Testis (tissue), 2 donors: ENCODE measurements around the gene PIP4K2A.

Source experiments
- POLR2A ChIP-seq: fragments of 450-650 bp; IDR thresholded peaks from one replicate; pipeline ENCODE4 v1.6.1; 2017; ENCODE audit warnings: antibody characterized with exemption, mild to moderate bottlenecking, moderate library complexity
- TF ChIP-seq, protein P1 (sequence below), 3 experiments: fragments of 450-650 bp in 2 of 3; fragments of 200-600 bp in 1 of 3; sonication (generic) in 1 of 3; IDR thresholded peaks; one replicate each; pipeline ENCODE4 v1.5.1; 2016 to 2019; ENCODE audit warnings: antibody characterized with exemption in 3 of 3, mild to moderate bottlenecking in 2 of 3, moderate library complexity in 1 of 3

DNA sequence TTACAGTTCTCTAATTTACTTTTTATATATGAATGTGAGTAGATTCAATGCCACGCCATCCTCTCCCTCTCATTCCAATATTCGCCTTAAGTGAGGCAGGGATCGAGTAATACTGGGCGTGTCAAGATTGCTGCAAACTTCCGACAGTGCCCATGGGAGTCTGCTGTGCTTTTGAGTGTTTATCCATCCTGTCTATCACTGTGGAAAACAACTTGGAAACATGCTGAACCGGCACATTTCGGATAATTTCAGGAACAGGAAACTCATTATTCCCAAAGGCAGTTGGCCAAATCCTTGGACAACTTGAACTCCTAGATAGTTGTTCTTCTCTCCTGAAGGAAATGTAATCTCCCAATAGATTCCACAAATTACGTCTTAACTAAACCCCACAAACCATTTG, 28.5 kb downstream of the PIP4K2A start:
- TF ChIP-seq, protein P1, sequence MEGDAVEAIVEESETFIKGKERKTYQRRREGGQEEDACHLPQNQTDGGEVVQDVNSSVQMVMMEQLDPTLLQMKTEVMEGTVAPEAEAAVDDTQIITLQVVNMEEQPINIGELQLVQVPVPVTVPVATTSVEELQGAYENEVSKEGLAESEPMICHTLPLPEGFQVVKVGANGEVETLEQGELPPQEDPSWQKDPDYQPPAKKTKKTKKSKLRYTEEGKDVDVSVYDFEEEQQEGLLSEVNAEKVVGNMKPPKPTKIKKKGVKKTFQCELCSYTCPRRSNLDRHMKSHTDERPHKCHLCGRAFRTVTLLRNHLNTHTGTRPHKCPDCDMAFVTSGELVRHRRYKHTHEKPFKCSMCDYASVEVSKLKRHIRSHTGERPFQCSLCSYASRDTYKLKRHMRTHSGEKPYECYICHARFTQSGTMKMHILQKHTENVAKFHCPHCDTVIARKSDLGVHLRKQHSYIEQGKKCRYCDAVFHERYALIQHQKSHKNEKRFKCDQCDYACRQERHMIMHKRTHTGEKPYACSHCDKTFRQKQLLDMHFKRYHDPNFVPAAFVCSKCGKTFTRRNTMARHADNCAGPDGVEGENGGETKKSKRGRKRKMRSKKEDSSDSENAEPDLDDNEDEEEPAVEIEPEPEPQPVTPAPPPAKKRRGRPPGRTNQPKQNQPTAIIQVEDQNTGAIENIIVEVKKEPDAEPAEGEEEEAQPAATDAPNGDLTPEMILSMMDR (IDR thresholded peaks at IDR 0.05) = no peak
- no peak for TF ChIP-seq POLR2A
